Mucosa of stomach (tissue), 1 donor: ENCODE data around the gene CCR3.

Source experiments
- H3K27me3 ChIP-seq: one replicate; pipeline ENCODE4 v1.7.0; 2013; ENCODE audit warnings: mild to moderate bottlenecking, low read length; ENCODE audit not compliant: control insufficient read depth, insufficient read depth
- H3K36me3 ChIP-seq: one replicate; pipeline ENCODE4 v1.7.0; 2013; ENCODE audit warnings: low read length; ENCODE audit not compliant: control insufficient read depth, insufficient read depth
- H3K4me1 ChIP-seq: one replicate; pipeline ENCODE4 v1.7.0; 2013; ENCODE audit warnings: mild to moderate bottlenecking, low read length; ENCODE audit not compliant: control insufficient read depth, insufficient read depth
- H3K4me3 ChIP-seq: one replicate; pipeline ENCODE4 v1.7.0; 2013; ENCODE audit warnings: low read length
- H3K9ac ChIP-seq: one replicate; pipeline ENCODE4 v1.7.0; 2013; ENCODE audit warnings: mild to moderate bottlenecking, low read length, moderate library complexity
- H3K9me3 ChIP-seq: one replicate; pipeline ENCODE4 v1.7.0; 2013; ENCODE audit warnings: mild to moderate bottlenecking, low read length, moderate library complexity; ENCODE audit not compliant: control insufficient read depth
- donor health status: Pancreatic carcinoma.

The CCR3 gene

GRCh38 chr3:46208167-46208704 is 34.0 kb upstream of the CCR3 start, which contains the start of gene CCR1:
TSS of gene CCR1 (minus strand) at chr3:46208313. CDS start at chr3:46204313, 4,000 bp downstream.
- Histone ChIP-seq H3K9ac (no peak within 1 kb of the TSS), H3K36me3 (no peaks in the 10 kb centered on the region), H3K4me3 (no peak within 1 kb of the TSS), H3K4me1 (no peaks in the 10 kb centered on the region), H3K27me3 (no peaks in the 10 kb centered on the region), H3K9me3 (no peaks in the 10 kb centered on the region)

- no peaks in the 10 kb centered on the region for H3K4me1 ChIP-seq
- H3K4me3 ChIP-seq: no peak overlapping the region
- no peak overlapping the region for H3K9ac ChIP-seq
- H3K27me3 ChIP-seq: no peaks in the 10 kb centered on the region
- no peaks in the 10 kb centered on the region for H3K36me3 ChIP-seq
- H3K9me3 ChIP-seq: no peaks in the 10 kb centered on the region
Measured at GRCh38 chr3:46209053-46209452, 33.2 kb upstream of the CCR3 start.

GRCh38 chr3:46209746-46210470 is 32.4 kb upstream of the CCR3 start:
- no peaks in the 10 kb centered on the region for H3K9me3 ChIP-seq
- no peak overlapping the region for H3K9ac ChIP-seq
- H3K4me3 ChIP-seq: no peak overlapping the region
- H3K27me3 ChIP-seq: no peaks in the 10 kb centered on the region
- no peaks in the 10 kb centered on the region for H3K36me3 ChIP-seq
- no peaks in the 10 kb centered on the region for H3K4me1 ChIP-seq

GRCh38 chr3:46212101-46212500 is 30.2 kb upstream of the CCR3 start:
- no peaks in the 10 kb centered on the region for H3K4me1 ChIP-seq
- no peaks in the 10 kb centered on the region for H3K36me3 ChIP-seq

DNA sequence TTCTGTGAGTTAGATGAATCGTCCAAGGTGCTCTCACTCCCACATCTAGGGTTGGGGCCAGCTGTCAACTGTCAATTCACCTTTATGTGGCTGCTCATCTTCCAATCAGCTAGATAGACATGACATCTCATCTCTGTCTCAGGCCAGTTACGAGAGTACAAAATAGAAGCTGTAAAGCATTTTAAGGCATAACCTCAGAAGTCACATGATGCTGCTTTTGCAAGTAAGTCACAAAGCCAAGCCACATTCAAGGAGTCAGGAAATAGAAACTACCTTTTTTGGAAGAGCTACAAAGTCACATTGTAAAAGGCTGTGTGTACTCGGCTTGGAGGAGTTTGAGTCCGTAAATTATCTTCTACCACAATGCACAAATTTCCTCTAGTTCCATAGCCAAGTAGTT is 29.1 kb upstream of the CCR3 start:
- no peaks in the 10 kb centered on the region for H3K27me3 ChIP-seq
- H3K9me3 ChIP-seq: no peaks in the 10 kb centered on the region
- H3K4me1 ChIP-seq: no peaks in the 10 kb centered on the region
- H3K36me3 ChIP-seq: no peaks in the 10 kb centered on the region
- no peak overlapping the region for H3K9ac ChIP-seq
- H3K4me3 ChIP-seq: no peak overlapping the region

More at GRCh38 chr3:46212101-46212500, 30.2 kb upstream of the CCR3 start:
- Histone ChIP-seq H3K9me3 (no peaks in the 10 kb centered on the region), H3K27me3 (no peaks in the 10 kb centered on the region), H3K4me3 (no peak overlapping the region), H3K9ac (no peak overlapping the region)

DNA sequence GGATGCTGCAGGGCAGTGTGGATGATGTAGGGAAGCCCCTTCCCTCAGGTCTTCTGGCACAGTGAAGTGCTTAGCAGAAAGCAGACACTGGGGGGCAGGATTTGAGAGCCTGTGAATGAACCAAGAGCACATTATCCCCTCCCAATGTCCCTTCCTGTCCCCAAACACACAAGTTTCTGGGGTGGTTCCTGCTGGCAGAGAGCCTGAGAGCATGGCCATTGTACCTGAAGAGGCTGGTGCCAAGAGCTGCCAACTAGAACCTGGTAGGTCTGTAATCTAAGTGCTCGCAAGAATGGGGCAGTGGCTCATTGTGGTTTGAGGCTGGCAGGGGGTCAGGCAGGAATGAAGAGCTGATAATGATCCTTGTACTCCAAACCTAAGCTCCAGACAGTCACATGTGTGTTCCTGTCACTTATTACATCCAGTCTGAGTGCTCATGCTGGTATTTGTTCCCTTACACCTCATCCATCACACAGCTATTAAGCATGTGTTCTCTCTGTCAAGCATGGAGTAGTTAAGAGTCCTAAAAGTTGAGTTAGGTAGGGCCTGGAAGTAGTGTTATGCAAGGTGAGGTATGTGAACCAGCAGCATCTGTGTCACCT is 27.4 kb upstream of the CCR3 start:
- H3K4me3 ChIP-seq: no peak overlapping the region
- no peaks in the 10 kb centered on the region for H3K27me3 ChIP-seq
- H3K4me1 ChIP-seq: no peaks in the 10 kb centered on the region

GRCh38 chr3:46215810-46216414 is 26.3 kb upstream of the CCR3 start:
- H3K9me3 ChIP-seq: no peaks in the 10 kb centered on the region

More for the DNA sequence above, 27.4 kb upstream of the CCR3 start:
- no peaks in the 10 kb centered on the region for H3K9me3 ChIP-seq
- no peak overlapping the region for H3K9ac ChIP-seq
- H3K36me3 ChIP-seq: no peaks in the 10 kb centered on the region

DNA sequence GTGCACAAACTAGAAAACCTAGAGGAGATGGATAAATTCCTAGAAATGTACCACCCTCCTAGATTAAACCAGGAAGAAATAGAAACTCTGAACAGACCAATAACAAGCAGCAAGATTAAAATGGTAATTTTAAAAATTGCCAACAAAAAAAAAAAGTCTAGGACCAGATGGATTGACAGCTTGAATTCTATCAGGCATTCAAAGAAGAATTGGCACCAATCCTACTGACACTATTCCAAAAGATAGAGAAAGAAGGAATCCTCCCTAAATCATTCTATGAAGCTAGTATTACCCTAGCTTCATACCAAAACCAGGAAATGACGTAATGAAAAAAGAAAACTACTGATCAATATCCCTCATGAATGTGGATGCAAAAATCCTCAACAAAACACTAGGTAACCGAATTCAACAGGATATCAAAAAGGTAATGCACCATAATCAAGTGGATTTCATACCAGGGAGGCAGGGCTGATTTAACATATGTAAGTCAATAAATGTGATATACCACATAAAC is 24.0 kb upstream of the CCR3 start:
- H3K9me3 ChIP-seq: no peaks in the 10 kb centered on the region
- H3K36me3 ChIP-seq: no peaks in the 10 kb centered on the region
- H3K4me3 ChIP-seq: no peak overlapping the region
- H3K4me1 ChIP-seq: no peaks in the 10 kb centered on the region
- H3K9ac ChIP-seq: no peak overlapping the region
- H3K27me3 ChIP-seq: no peaks in the 10 kb centered on the region

More at GRCh38 chr3:46215810-46216414, 26.3 kb upstream of the CCR3 start:
- H3K4me3 ChIP-seq: no peak overlapping the region
- H3K27me3 ChIP-seq: no peaks in the 10 kb centered on the region
- H3K9ac ChIP-seq: no peak overlapping the region
- H3K36me3 ChIP-seq: no peaks in the 10 kb centered on the region
- H3K4me1 ChIP-seq: no peaks in the 10 kb centered on the region

GRCh38 chr3:46221391-46221790 is 20.9 kb upstream of the CCR3 start:
- Histone ChIP-seq H3K9me3 (no peaks in the 10 kb centered on the region), H3K36me3 (no peaks in the 10 kb centered on the region), H3K9ac (no peak overlapping the region), H3K4me1 (no peaks in the 10 kb centered on the region), H3K27me3 (no peaks in the 10 kb centered on the region), H3K4me3 (no peak overlapping the region)

DNA sequence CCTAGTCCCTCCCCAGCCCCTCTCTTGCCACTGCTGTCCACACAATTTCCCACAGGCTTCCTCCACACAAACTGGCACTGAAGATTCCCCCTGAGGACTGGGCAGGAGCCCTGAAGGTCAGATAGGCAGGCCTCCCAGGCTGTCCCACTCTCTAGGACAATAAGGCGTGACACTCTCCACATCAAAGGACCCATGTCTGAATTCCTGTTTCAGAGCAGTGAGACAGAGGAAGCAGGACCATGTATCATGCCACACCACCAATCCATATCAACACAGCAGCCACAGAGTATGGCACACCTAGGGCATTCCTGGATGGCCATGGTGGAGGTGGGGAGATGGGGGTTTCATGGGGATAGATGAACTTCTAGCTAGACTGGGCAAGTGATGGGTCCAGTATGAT is 20.3 kb upstream of the CCR3 start:
- Histone ChIP-seq H3K4me3 (no peak overlapping the region), H3K27me3 (no peaks in the 10 kb centered on the region), H3K9ac (no peak overlapping the region), H3K36me3 (no peaks in the 10 kb centered on the region), H3K4me1 (no peaks in the 10 kb centered on the region), H3K9me3 (no peaks in the 10 kb centered on the region)

DNA sequence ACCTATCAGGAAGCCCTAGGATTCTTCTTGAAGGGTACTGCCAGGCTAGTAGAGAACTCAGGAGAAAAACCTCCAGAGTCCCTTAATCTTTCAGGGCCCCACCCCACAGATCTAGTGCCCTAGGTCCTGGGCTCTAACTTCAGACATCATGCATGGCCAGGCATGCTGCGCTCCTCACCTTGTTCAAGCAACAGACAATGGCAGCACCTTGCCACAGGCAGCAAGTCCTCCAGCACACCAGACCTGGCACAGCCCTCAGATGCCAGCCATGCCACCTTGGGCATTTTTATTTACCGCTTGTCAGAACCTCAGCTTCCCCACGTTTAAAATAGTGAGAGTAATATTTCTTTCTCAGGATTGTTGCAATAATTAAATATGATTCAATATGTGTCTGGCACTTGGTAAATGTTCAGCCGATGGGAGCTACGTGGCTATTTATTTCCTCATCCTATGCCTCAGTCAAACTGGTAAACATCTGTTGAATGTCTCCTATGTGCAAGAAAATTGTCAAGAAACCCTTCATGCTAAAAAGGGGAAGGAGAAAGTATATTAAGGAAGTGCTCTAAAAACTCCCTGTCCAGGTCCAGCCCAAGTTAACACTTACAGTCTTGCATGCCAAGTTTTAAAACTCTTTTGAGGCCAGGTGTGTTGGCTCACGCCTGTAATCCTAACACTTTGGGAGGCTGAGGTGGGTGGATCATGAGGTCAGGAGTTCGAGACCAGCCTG is 19.7 kb upstream of the CCR3 start:
- Histone ChIP-seq H3K4me1 (no peaks in the 10 kb centered on the region), H3K9me3 (no peaks in the 10 kb centered on the region), H3K27me3 (no peaks in the 10 kb centered on the region), H3K9ac (no peak overlapping the region), H3K4me3 (no peak overlapping the region), H3K36me3 (no peaks in the 10 kb centered on the region)
